GM18861 (cell line): ENCODE results near the gene MMP24OS.
"Not testable (repeated sequence)": the region's sequence is repeated elsewhere in the genome, so short reads cannot be mapped to it uniquely, and the experiment has no call there.

Experiments
- ATAC-seq: cut with Tn5 transposase; IDR thresholded peaks from one replicate; pipeline ENCODE4 v1.9.1; 2021; ENCODE audit not compliant: unreplicated experiment

MMP24OS gene

GRCh38 chr20:35252598-35252997 is 25.3 kb downstream of the MMP24OS start:
- not testable (repeated sequence) for ATAC-seq

GRCh38 chr20:35252037-35252461 is 25.9 kb downstream of the MMP24OS start:
- ATAC-seq: peak; percentile 57

DNA sequence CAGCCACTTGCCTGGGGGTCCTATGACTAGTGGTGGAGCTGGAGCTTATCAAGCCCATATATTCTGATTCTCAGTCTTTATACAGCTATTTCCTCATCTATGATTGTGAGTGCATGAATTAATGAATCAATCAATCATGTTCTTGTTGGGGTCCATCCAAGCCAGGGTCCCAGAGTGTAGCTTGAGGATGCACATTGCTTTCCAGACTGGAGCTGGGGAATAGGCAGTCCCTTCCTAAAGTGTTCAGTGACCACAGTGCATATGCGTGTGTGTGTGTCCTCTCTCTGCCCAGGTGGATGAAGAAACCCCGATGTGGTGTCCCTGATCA is 26.3 kb downstream of the MMP24OS start:
- ATAC-seq: no peak

DNA sequence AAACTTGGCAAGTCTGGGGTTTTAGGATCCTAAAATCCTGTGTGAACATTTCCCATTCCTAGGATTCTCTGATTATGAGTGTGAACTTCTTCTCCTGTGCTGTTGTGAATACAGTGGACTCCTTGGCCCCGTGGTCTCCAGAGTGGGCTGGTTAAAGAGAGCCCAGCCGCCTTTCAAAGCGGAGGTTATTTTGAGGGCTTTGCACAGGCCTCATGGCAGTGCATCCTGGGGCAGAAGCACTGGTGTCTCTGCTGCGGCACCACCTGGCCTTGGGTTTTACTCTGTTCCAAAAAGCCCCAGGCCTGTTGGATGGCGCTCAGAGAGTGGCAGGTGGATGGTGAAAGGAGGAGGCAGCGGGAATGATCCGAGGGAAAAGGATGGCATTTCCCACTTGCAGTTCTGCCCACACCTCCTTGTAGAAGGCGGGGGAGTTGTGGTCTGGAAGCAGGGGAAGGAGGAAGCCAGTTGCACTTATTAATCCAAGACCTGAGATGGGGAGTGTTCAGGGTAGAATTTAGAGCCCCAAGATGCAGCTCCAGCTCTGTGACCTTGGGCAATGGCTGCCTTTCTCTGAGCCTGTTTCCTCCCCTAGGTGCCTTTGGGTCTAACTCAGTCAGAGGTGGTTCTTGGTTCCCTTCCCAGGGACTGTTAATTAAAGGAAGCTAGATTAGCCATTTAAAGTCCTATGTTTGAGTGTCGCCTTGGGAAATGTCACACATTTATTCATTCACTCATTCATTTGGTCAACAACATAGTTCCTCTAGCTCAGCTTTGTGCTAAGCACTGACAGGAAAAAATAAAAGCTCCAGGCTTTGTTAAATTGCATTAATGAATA is 29.1 kb downstream of the MMP24OS start:
- no peak for ATAC-seq

- no peak for ATAC-seq
Measured at GRCh38 chr20:35246723-35247122, 31.2 kb downstream of the MMP24OS start.

DNA sequence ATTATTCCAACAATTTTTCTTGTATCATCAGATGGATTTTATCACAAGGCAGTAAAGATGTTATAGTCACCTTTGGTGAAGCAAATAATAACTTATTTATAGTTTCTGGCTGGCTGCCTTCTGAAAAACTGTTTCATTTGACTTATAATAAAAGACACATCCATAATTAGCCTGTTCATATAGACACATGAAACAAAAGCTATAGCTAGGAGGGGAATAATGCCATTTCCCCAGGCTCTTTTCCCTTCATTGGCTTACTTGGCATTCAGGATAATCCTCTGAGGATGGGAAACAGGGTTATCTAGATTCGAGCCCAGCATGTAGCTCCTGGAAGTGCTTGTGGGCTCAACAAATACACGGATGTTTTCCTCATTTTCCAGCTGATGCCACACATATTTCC is 33.9 kb downstream of the MMP24OS start:
- ATAC-seq: no peak

DNA sequence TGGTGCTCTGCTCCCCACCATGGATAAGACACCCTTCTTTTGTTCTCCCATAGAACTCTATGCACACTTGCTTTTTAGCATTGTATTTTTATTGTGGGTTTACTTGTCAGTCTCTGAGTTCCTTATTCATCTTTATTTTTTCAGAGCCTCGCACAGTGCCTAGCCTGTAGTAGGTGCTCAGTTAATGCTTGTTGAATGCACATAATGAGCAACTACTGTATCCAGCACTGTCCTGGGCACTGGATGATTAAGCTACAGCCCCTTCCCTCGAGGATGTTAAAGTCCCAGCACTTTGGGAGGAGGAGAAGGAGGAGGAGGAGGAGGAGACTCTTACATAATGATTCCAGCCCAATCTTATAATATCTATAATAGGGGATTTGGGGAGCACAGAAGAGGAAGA is 34.6 kb downstream of the MMP24OS start:
- ATAC-seq: no peak

DNA sequence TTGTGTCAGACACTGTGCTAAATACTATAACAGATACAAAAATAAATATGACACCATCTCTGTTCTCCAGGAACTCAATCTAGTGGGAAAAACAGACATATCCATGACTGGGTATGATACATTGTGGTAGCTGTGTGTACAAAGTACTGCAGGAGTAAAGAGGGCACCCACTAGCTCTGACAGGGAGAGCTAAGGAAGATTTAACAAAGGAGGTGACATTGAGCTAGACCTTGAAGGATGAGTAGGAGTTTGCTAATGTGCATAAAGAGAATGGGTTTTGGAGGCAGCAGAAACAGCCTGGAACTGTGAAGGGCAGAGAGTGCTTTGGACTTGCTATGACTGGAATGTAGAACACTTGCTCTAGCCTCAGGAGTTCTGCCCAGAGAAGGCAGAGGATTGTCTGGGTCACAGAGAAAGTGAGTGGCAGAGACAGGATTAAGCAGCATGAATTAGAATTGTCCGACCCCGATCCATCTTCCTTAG is 37.1 kb downstream of the MMP24OS start:
- no peak for ATAC-seq

DNA sequence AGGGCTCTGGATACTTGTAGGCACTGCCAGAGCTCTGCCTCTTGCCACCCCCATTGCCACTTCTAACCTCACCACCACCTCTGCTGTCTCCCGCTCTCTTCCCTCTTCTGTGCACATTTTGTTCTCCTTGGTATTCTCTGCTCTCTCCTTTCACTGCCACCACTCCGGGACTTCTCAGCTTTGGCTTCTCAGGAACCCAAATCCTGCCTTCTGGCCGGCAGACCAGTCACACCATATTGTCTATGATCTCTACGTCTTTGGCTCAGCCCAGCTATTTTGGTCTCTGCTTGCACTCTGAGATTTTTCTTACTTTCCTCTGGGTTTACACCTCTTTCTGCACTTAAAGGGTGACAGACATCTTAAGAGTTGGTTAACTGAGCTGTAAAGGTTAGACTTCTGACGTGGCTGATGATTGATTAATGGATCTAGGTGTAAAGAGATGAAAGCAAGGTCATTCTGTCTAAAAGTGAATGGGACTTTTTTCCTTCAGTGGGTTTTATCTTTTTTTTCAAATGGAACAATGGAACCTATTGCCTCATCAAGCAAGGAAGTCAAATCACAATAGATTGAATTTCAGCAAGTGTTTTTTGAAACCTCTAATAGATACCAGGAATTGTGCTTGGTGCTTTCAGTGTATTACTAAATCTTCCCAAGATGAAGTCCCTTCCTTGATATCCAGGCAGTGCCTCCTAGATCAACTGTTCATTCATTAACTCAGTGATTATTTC is 37.7 kb downstream of the MMP24OS start:
- ATAC-seq: no peak

DNA sequence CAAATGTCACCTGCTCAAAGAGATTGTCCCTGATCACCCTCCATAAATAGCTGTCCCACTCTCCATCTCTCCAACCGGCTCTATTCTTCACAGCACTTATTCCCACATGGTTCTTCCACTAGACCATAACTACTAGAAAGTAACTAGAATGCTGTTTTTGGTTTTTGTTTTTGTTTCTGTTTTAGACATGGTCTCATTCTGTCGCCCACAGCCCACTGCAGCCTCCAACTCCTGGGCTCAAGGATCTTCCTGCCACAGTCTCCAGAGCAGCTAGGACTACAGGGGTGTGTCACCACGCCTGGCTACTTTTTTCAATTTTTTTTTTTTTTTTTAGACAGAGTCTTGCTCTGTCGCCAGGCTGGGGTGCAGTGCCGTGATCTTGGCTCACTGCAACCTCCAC is 39.2 kb downstream of the MMP24OS start:
- no peak for ATAC-seq

- no peak for ATAC-seq
Measured at GRCh38 chr20:35238170-35238569, 39.8 kb downstream of the MMP24OS start.

GRCh38 chr20:35237486-35237885 is 40.4 kb downstream of the MMP24OS start:
- ATAC-seq: no peak

- no peak for ATAC-seq
Measured at GRCh38 chr20:35235881-35236280, 42.0 kb downstream of the MMP24OS start.

- ATAC-seq: no peak
Measured at GRCh38 chr20:35232575-35232974, 45.3 kb downstream of the MMP24OS start.

DNA sequence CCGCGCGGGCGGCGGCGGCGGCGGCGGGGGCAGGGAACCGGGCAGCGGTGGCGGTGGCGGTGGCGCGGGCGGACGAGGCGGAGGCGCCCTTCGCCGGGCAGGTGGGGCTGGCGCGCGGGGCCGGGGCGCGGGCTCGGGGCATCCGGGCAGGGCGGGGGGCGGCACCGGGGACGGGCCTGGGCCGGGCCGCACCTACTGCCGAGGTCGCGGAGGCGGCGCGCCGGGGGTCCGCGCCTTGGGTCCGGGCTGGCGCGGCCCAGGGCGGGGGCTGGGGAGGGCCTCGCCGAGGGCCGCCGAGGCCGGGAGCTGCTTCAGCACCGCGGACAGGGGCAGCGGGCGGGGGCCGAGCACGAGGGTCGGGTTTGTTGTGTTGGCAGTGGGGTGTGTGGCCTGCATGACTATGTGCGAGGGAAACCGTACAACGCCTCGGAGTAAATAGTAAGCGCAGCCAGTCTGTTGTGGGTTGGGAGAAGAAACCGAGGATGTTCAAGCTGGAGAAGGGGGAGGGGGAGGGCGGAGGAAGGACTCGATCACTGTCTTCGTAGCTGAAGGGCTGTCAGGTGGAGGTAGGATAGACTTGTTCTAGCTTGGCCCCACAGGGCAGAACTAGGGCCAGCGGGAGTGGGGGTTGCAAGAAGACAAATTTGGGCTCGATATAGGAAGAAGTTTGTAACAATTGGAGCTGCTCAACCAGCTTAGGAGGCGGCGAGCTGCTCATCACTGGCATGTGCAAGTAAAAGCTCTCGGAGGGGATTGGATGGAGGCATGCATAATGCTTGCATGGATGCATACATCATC is 50.8 kb downstream of the MMP24OS start:
- ATAC-seq: no peak
